Prostate gland (tissue), 2 donors: ENCODE results near the gene TESK1. TPM values are rescaled to one million over a fixed set of nuclear protein-coding genes. Genes with fewer than 3 reads are reported as not detected.

Experiments
- DNase-seq: peaks from one replicate; pipeline ENCODE4 v3.0.0-alpha.2; 2019; ENCODE audit warnings: low spot score
- H3K27ac ChIP-seq, 2 donors: fragments of 200-600 bp; sonication (generic); 2 replicates each; pipeline ENCODE4 v1.5.1; 2017 to 2019
- H3K27me3 ChIP-seq: fragments of 200-600 bp; sonication (generic); replicated peaks from 2 replicates; pipeline ENCODE4 v1.5.1; 2019; ENCODE audit not compliant: insufficient read depth
- H3K36me3 ChIP-seq, 2 donors: fragments of 200-600 bp; sonication (generic); 1 replicate in 1 of 2; 2 replicates in 1 of 2; pipeline versions ENCODE4 v1.5.1 to v1.8.1; 2017 to 2019
- H3K4me1 ChIP-seq: fragments of 200-600 bp; sonication (generic); replicated peaks from 2 replicates; pipeline ENCODE4 v1.5.1; 2019
- H3K4me3 ChIP-seq, 2 donors: fragments of 200-600 bp; sonication (generic); 2 replicates each; pipeline ENCODE4 v1.5.1; 2017 to 2019
- H3K9me3 ChIP-seq: fragments of 200-600 bp; sonication (generic); 2 replicates; pipeline ENCODE4 v1.5.1; 2017
- CTCF ChIP-seq, 4 experiments: fragments of 200-600 bp in 2 of 4; fragments of 450-650 bp in 2 of 4; sonication (generic) in 2 of 4; IDR thresholded peaks; 1 replicate in 3 of 4; 2 replicates in 1 of 4; pipeline ENCODE4 v1.5.1; 2016 to 2019; ENCODE audit warnings: antibody characterized with exemption in 4 of 4, mild to moderate bottlenecking in 2 of 4, moderate library complexity in 2 of 4
- POLR2A ChIP-seq: fragments of 450-650 bp; IDR thresholded peaks from one replicate; pipeline ENCODE4 v1.6.1; 2016; ENCODE audit warnings: antibody characterized with exemption, mild to moderate bottlenecking
- POLR2AphosphoS5 ChIP-seq: sonication (generic); formaldehyde crosslinking; IDR thresholded peaks from one replicate; pipeline ENCODE4 v1.6.1; 2017; ENCODE audit warnings: antibody characterized with exemption
- WGBS: methylation state at CpG from one replicate; pipeline ENCODE4 v1.1.5; 2018; 5-methylcytosine and 5-hydroxymethylcytosine counted together
- intact Hi-C: fragments of 100-400 bp; cut with DNase I; formaldehyde crosslinking; loops from one replicate; pipeline ENCODE4 v1.14.2; 2022
- total RNA-seq, 2 donors: library from RNA; depleted of rRNA; stranded (reverse); fragments of >200 nt; gene quantifications; one replicate each; pipeline ENCODE4 v1.1.0, GENCODE V29; 2016

TESK1 gene
- total RNA-seq, 2 donors from 2014 or later, result 40.2 to 67.3 TPM

GRCh38 chr9:35598866-35599590 lies 6.0 kb upstream of the TESK1 start:
- no peaks in the 10 kb centered on the region for H3K4me1 ChIP-seq
- H3K36me3 ChIP-seq, result no peaks in the 10 kb centered on the region
- intact Hi-C loops, result no loop called here
- TF ChIP-seq POLR2A (no peak), POLR2AphosphoS5 (no peak), CTCF (IDR thresholded peaks at IDR 0.05) (no peak)
- no peak overlapping the region for H3K4me3 ChIP-seq
- no peaks in the 10 kb centered on the region for H3K9me3 ChIP-seq
- H3K27me3 ChIP-seq, result no peaks in the 10 kb centered on the region
- no peak overlapping the region for H3K27ac ChIP-seq
- WGBS, result 94% methylated on average over 10 of the region's 11 CpGs
- DNase-seq, result no peak

GRCh38 chr9:35599763-35600604 lies 5.1 kb upstream of the TESK1 start:
- intact Hi-C loops, result loop anchor here (10.0 kb wide), 2 partner anchors 95 to 485 kb away; partner anchors contain the start of gene ATOSB
- Histone ChIP-seq H3K36me3 (no peaks in the 10 kb centered on the region), H3K9me3 (no peaks in the 10 kb centered on the region), H3K27me3 (no peaks in the 10 kb centered on the region), H3K27ac (no peak overlapping the region), H3K4me3 (no peak overlapping the region), H3K4me1 (no peaks in the 10 kb centered on the region)
- TF ChIP-seq POLR2AphosphoS5, result no peak
- TF ChIP-seq CTCF (IDR thresholded peaks at IDR 0.05), result no peak
- no peak for TF ChIP-seq POLR2A
- no peak for DNase-seq
- WGBS, result 89% methylated on average over 14 of the region's 14 CpGs

- peak; percentile 51 for DNase-seq
- intact Hi-C loops, result loop anchor here (10.0 kb wide), 2 partner anchors 91 to 489 kb away; partner anchors contain the start of gene ATOSB
- Histone ChIP-seq H3K9me3 (no peaks in the 10 kb centered on the region), H3K4me1 (peaks cover 13% of the 10 kb centered on the region), H3K36me3 (peaks cover 0 to 5% of the 10 kb centered on the region in 2 donors), H3K27me3 (no peaks in the 10 kb centered on the region), H3K4me3 (peak overlapping the region; percentile 19 to 29), H3K27ac (peak overlapping the region; percentile 94)
- 1% methylated on average over 18 of the region's 18 CpGs for WGBS
- TF ChIP-seq POLR2A, result no peak
- TF ChIP-seq CTCF (IDR thresholded peaks at IDR 0.05), result no peak
- no peak for TF ChIP-seq POLR2AphosphoS5
These were observed 1.5 kb upstream of the TESK1 start for GRCh38 chr9:35603506-35603985.

GRCh38 chr9:35603986-35604577 lies 980 bp upstream of the TESK1 start:
- 0% methylated on average over 33 of the region's 41 CpGs for WGBS
- intact Hi-C loops, result loop anchor here (2.0 to 10.0 kb wide), 3 partner anchors 91 to 489 kb away; partner anchors contain the start of genes ATOSB and RUSC2
- peak; percentile 100 for DNase-seq
- Histone ChIP-seq H3K36me3 (peaks cover 1 to 5% of the 10 kb centered on the region in 2 donors), H3K4me1 (peaks cover 13% of the 10 kb centered on the region), H3K4me3 (peak overlapping the region; percentile 79 to 82), H3K27me3 (no peaks in the 10 kb centered on the region), H3K27ac (peak overlapping the region; percentile 94), H3K9me3 (no peaks in the 10 kb centered on the region)
- peak; percentile 90 for TF ChIP-seq POLR2A
- peak; percentile 90 to 99 (median 99) for TF ChIP-seq CTCF (IDR thresholded peaks at IDR 0.05)
- TF ChIP-seq POLR2AphosphoS5, result peak; percentile 99
